Right lung (tissue), 5 donors: ENCODE data around the gene PPP1R3A. TPM values are rescaled to one million over a fixed set of nuclear protein-coding genes. Genes with fewer than 3 reads are reported as not detected.
A peak's percentile ranks its signal among the peaks of the same experiment; 100 is the strongest.

Experiments used
- DNase-seq, 2 donors: peaks; one replicate each; pipeline ENCODE4 v3.0.0-alpha.2; 2013
- polyA plus RNA-seq, 5 donors: library from polyadenylated mRNA; unstranded; fragments of 120-200 nt; gene quantifications; one replicate each; pipeline versions ENCODE4 v1.2.1 to v1.2.3, GENCODE V29; 2013; ENCODE audit warnings: inconsistent platforms in 1 of 5, low replicate concordance in 1 of 5; ENCODE audit not compliant: insufficient read length in 5 of 5, insufficient read depth in 1 of 5

The PPP1R3A gene
- polyA plus RNA-seq, 5 donors, result 0.14 to 4.6 (median 1.5) TPM

GRCh38 chr7:113890331-113891030, 28.3 kb downstream of the PPP1R3A start:
- DNase-seq, result no peak

- DNase-seq, result no peak
Measured at GRCh38 chr7:113883096-113883495, 35.7 kb downstream of the PPP1R3A start.

GRCh38 chr7:113880559-113880958, 38.2 kb downstream of the PPP1R3A start:
- DNase-seq, result no peak

DNA sequence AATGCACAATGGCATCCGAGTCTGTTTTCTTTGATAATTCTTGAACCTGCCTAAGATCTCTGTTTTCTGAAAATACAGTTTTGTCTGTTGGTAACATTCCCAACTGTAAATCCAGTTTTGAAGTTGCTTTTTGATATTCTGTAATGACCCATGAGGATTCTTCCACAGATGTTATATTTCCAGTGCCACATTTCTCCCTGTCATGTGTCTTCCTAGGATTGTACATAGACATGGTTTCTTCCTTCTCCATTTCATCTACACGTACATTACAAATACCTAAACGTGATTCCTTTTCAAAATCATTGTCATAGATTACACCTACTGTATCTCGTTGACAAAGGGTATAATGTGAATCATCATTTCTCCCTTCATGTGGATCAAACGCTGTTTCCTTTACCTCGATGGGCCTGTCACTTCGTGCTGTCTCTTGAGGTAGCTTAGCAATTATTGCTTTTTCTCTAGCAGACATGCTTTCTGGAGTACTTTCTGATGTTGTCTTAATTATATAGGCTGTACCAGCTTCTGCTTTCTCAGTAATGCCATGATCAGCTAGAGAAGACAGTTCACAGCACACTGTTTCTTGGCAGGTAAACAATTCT, 40.3 kb downstream of the PPP1R3A start:
- DNase-seq, result no peak

GRCh38 chr7:113875224-113875623, 43.6 kb downstream of the PPP1R3A start:
- no peak for DNase-seq

DNA sequence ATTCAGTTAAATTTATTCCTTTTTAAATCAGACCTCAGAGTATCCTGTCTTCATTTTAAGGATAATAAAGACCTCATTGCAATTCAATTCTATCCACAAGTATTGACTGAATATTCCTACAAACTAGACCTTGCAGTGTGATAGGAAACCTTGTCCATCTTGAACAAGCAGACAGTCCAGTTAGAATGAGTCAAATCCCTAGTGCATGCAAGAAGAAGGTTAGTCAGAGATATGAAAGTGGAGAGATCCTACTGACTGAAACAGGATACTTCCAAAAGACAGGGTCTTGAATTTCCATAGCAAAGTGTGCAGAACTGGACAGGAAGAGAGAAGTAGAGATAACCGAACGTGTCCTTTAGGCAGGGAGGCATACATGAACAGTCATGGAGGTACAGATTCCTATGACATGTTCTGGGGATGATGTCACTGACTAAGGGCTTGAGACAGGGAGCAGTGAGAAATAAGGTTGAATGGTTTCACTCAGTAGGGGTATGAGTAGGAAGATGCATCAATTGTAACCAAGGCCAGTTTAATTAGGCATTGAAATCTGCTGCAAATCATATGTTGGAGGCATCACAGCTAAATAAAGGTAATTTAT, 45.2 kb downstream of the PPP1R3A start:
- no peak for DNase-seq

GRCh38 chr7:113872981-113873380, 45.8 kb downstream of the PPP1R3A start:
- no peak for DNase-seq

GRCh38 chr7:113867325-113867724, 51.5 kb downstream of the PPP1R3A start:
- DNase-seq, result no peak

GRCh38 chr7:113856010-113856409, 62.8 kb downstream of the PPP1R3A start:
- no peak for DNase-seq

GRCh38 chr7:113840954-113841353, 77.9 kb downstream of the PPP1R3A start:
- no peak for DNase-seq

GRCh38 chr7:113835367-113835766, 83.4 kb downstream of the PPP1R3A start:
- no peak for DNase-seq

DNA sequence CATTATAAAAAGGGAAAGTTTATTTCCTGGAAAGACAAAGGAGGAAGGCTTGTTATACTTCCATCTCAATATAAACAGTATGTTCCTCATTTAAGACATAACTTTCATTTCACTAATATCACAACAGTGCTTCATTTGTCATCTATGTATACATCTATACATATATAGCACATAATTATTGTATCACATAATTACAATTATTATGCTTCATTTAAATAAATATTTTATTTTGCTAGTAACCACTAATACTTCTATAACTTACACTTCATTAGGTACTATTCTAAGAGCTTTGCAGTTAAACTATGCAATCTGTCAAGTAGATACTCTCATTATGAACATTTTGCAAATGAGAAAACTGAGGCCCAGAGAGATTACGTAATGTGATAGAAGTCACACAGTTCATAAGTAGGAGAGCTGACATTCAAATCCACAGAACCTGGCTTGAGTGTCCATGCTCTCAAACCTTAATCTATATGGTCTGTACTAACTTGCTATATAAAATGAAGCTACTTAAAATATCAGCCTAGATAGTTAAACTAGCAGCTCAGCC, 86.5 kb downstream of the PPP1R3A start:
- DNase-seq, result peak; percentile 44 to 50

- DNase-seq, result peak; percentile 68 to 82
Measured at GRCh38 chr7:113831556-113831955, 87.3 kb downstream of the PPP1R3A start.

DNA sequence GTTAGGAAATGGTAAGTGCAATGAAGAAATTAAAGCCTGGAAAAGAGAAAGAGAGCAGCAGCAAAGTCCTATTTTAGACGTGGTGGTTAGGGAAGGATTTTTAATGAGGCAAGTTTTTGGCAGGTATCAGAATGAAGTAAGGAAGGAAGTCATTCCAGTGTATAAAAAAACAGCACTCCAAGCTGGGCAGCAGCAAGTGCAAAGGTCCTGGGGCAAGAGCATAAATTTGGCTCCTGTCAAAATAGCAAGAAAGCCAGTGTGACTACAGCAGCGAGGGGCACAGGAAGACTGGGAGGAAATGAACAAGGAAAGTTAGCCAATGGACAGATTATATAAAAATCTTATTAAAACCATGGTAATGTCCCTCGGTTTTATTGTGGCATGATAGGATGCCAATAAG, 90.2 kb downstream of the PPP1R3A start:
- DNase-seq, result no peak
